Panc1 (cell line): ENCODE results near the gene SLC7A9. TPM values are rescaled to one million over a fixed set of nuclear protein-coding genes. Genes with fewer than 3 reads are reported as not detected.
"Not testable (repeated sequence)": the region's sequence is repeated elsewhere in the genome, so short reads cannot be mapped to it uniquely, and the experiment has no call there.

ENCODE experiments used
- ATAC-seq: fragments of 200-7000 bp; cut with Tn5 transposase; 2 replicates; pipeline ENCODE4 v1.9.1; 2020; ENCODE audit warnings: mild to moderate bottlenecking, moderate library complexity
- BruUV-seq: library from RNA; stranded (reverse); fragments of 400-500 nt; replicated peaks from 2 replicates; lab custom pipeline; 2021; lab: Mats Ljungman, UMichigan
- CTCF ChIA-PET: fragments of 300-600 bp; sonication (Branson Sonifier 250); formaldehyde crosslinking; loops from one replicate; lab custom pipeline; 2022; ENCODE audit warnings: antibody characterized with exemption; lab: Charles Lee
- POLR2A ChIA-PET: fragments of 300-600 bp; sonication (Branson Sonifier 250); formaldehyde crosslinking; loops from one replicate; lab custom pipeline; 2022; ENCODE audit warnings: antibody characterized with exemption; lab: Charles Lee
- DNase-seq: peaks from one replicate; pipeline ENCODE4 v3.0.0-alpha.2; 2010; ENCODE audit warnings: low read depth, low spot score
- H3K27ac ChIP-seq: 2 replicates; pipeline ENCODE4 v1.5.1; 2011; ENCODE audit warnings: mild to moderate bottlenecking, low read length, inconsistent platforms
- H3K27me3 ChIP-seq: fragments of 200-500 bp; sonication (Bioruptor generic); 2 replicates; pipeline ENCODE4 v1.6.0; 2014; ENCODE audit warnings: low read length, inconsistent platforms; ENCODE audit not compliant: control insufficient read depth, insufficient read depth
- H3K36me3 ChIP-seq: fragments of 200-500 bp; sonication (Bioruptor generic); 2 replicates; pipeline ENCODE4 v1.5.1; 2014; ENCODE audit warnings: inconsistent platforms, mild to moderate bottlenecking, low read length, moderate library complexity; ENCODE audit not compliant: control insufficient read depth, insufficient read depth
- H3K4me1 ChIP-seq: 2 replicates; pipeline ENCODE4 v1.5.1; 2011; ENCODE audit warnings: inconsistent platforms, mild to moderate bottlenecking, low read length, moderate library complexity; ENCODE audit not compliant: control insufficient read depth, insufficient read depth
- H3K4me3 ChIP-seq, 2 experiments: 2 replicates each; pipeline ENCODE4 v1.5.1; 2011 to 2012; ENCODE audit warnings: low read depth in 2 of 2, low read length in 2 of 2, mild to moderate bottlenecking in 2 of 2, inconsistent platforms in 1 of 2, moderate library complexity in 1 of 2
- H3K9me3 ChIP-seq: fragments of 200-500 bp; sonication (Bioruptor generic); 2 replicates; pipeline ENCODE4 v1.5.1; 2014; ENCODE audit warnings: low read depth, mild to moderate bottlenecking, inconsistent platforms, low read length, moderate library complexity; ENCODE audit not compliant: control insufficient read depth, insufficient read depth
- CTCF ChIP-seq: fragments of 450-650 bp; IDR thresholded peaks from 2 replicates; pipeline ENCODE4 v1.5.1; 2017; ENCODE audit warnings: mild to moderate bottlenecking
- POLR2AphosphoS5 ChIP-seq: IDR thresholded peaks from 2 replicates; pipeline ENCODE4 v1.6.1; 2012; ENCODE audit warnings: mild to moderate bottlenecking, low read depth, low read length, moderate library complexity
- TCF7L2 ChIP-seq: IDR thresholded peaks from 2 replicates; pipeline ENCODE4 v1.6.1; 2011; ENCODE audit warnings: mild to moderate bottlenecking, low read depth, low read length, inconsistent platforms
- in situ Hi-C: cut with HindIII; loops from 2 replicates; pipeline ENCODE4 v1.10.0; 2016; ENCODE audit warnings: low sequenced_read_pairs, low pct_unique_long_range_greater_than_20kb
- intact Hi-C: fragments of 100-400 bp; cut with micrococcal nuclease; formaldehyde crosslinking; loops from one replicate; pipeline ENCODE4 v1.10.0; 2022; ENCODE audit not compliant: unreplicated experiment
- total RNA-seq: library from RNA; stranded (reverse); gene quantifications from one replicate; pipeline ENCODE4 v1.2.1, GENCODE V29; 2021; ENCODE audit not compliant: unreplicated experiment

Gene SLC7A9
- total RNA-seq, 1 experiment from 2014 or later: 0.28 TPM

- in situ Hi-C loops, DNase-seq, ATAC-seq, H3K27ac ChIP-seq, H3K4me3 ChIP-seq, H3K27me3 ChIP-seq, intact Hi-C loops, BruUV-seq, H3K9me3 ChIP-seq, H3K4me1 ChIP-seq, POLR2A ChIA-PET, H3K36me3 ChIP-seq: not testable (repeated sequence)
- CTCF ChIA-PET: interaction anchor here (0.5 kb wide), 1 partner anchor 351 kb away, joined by 3 read pairs; no protein-coding TSS in a partner anchor
These were observed 36.2 kb downstream of the SLC7A9 start for GRCh38 chr19:32833388-32833787.

- H3K27me3 ChIP-seq, H3K4me3 ChIP-seq, H3K36me3 ChIP-seq, in situ Hi-C loops, POLR2A ChIA-PET, H3K27ac ChIP-seq, BruUV-seq, intact Hi-C loops, ATAC-seq, H3K4me1 ChIP-seq, DNase-seq, CTCF ChIA-PET, H3K9me3 ChIP-seq: not testable (repeated sequence)
These were observed 36.7 kb downstream of the SLC7A9 start for GRCh38 chr19:32832825-32833224.

- POLR2A ChIA-PET, H3K4me3 ChIP-seq, CTCF ChIA-PET, intact Hi-C loops, in situ Hi-C loops, H3K36me3 ChIP-seq, H3K4me1 ChIP-seq, DNase-seq, BruUV-seq, H3K27me3 ChIP-seq, ATAC-seq, H3K27ac ChIP-seq, H3K9me3 ChIP-seq: not testable (repeated sequence)
These were observed 37.5 kb downstream of the SLC7A9 start for GRCh38 chr19:32832094-32832493.

- DNase-seq: no peak
- intact Hi-C loops: no loop called here
- no peaks in the 10 kb centered on the region for H3K9me3 ChIP-seq
- ATAC-seq: no peak
- TF ChIP-seq CTCF (no peak), POLR2AphosphoS5 (no peak), TCF7L2 (no peak)
- H3K4me3 ChIP-seq: no peak overlapping the region
- in situ Hi-C loops: no loop called here
- ChIA-PET POLR2A (no interaction called here), CTCF (no interaction called here)
- H3K4me1 ChIP-seq: no peaks in the 10 kb centered on the region
- BruUV-seq: no TSS peak
- no peaks in the 10 kb centered on the region for H3K36me3 ChIP-seq
- H3K27ac ChIP-seq: no peak overlapping the region
- H3K27me3 ChIP-seq: no peaks in the 10 kb centered on the region
These were observed 38.0 kb downstream of the SLC7A9 start for GRCh38 chr19:32831611-32832010.
